Camera-type eye (tissue), 1 donor: Measurements from ENCODE around the gene CFTR. TPM values are rescaled to one million over a fixed set of nuclear protein-coding genes. Genes with fewer than 3 reads are reported as not detected.

Source experiments
- total RNA-seq: library from RNA; depleted of rRNA; stranded (reverse); fragments of >200 nt; gene quantifications from one replicate; pipeline ENCODE4 v1.2.3, GENCODE V29; 2014

Gene CFTR
- total RNA-seq, result 2.5 TPM

GRCh38 chr7:117479225-117480054 lies at the start of gene CFTR:
Gene CFTR, plus strand, starts transcription at chr7:117480025. Its CDS starts 70 bp downstream, at chr7:117480095.

Other genes starting within 250 kb of the CFTR start
- 2.6 TPM for gene WNT2, start 157.0 kb upstream of the CFTR start, total RNA-seq
- not detected for gene ASZ1, start 52.5 kb upstream of the CFTR start, total RNA-seq